Measurements from ENCODE around the gene P3H3. TPM values are rescaled to one million over a fixed set of nuclear protein-coding genes. Genes with fewer than 3 reads are reported as not detected.

The P3H3 gene
- polyA plus RNA-seq, 3 donors from 2014 or later, result not detected

DNA sequence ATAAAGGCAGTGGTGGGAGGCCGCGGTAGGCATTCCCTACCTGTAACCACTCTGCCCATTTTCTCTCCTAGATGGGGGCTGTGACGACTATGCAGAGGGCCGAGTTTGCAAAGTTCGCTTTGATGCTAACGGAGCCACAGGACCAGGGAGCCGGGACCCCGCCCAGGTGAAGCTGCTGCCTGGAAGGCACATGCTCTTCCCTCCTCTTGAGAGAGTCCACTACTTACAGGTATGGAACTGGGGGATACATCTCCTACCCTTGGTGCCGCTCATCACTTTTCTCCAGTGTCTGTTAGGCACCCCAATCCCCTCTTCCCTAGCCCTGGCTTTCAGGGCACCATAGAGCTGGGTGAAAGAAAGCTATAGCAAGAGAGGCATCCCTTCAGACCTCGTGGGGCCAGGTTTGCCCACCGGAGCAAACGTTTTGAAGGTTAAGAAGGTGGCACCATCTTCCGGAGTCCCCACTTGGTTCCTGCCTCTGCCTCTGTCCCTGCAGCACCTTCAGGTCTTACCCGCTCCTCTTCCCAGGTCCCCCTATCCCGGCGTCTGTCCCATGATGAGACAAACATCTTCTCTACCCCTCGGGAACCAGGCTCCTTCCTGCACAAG is 2.0 kb upstream of the P3H3 start:
- Mint-ChIP-seq H3K27ac (no peak overlapping the region), H3K4me1 (peaks cover 13 to 14% of the 10 kb centered on the region in 2 donors)

DNA sequence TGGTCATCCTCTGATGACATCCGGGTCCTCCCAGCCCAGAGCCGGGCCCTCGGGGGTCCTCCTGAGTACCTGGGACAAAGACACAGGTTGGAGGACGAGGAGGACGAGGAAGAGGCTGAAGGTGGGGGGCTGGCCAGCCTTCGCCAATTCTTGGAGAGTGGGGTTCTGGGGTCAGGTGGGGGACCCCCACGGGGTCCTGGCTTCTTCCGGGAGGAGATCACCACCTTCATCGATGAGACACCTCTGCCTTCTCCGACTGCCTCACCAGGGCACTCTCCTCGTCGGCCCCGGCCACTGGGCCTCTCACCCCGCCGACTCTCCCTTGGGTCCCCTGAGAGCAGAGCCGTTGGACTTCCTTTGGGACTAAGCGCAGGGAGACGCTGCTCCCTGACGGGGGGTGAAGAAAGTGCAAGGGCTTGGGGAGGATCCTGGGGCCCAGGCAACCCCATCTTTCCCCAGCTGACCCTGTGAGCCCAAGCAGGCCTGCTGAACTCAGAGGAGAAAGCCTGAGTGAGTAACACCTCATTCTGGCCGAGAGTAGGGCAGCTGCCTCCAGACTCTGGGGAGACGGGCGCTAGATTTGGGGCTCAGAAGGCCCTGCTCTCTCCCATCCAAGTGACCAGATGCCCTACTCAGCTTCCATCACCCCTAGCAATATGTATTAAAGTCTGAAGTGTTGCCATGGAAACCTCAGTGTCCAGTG is 1.3 kb upstream of the P3H3 start:
- Mint-ChIP-seq H3K27me3 (ENCODE audit: low read depth in 3 of 3) (peaks cover 26 to 42% (median 39%) of the 10 kb centered on the region in 3 donors), H3K9me3 (peaks cover 0 to 1% (median 0%) of the 10 kb centered on the region in 6 donors), H3K27ac (no peak overlapping the region), H3K4me3 (peak overlapping the region in 4 of 5 donors; percentile 14 to 54 (median 32)), H3K36me3 (no peaks in the 10 kb centered on the region), H3K4me1 (peaks cover 12 to 13% of the 10 kb centered on the region in 2 donors)
- DNase-seq, result no peak

More for the DNA sequence above, 2.0 kb upstream of the P3H3 start:
- Mint-ChIP-seq H3K9me3 (peaks cover 0 to 1% (median 0%) of the 10 kb centered on the region in 6 donors), H3K27me3 (ENCODE audit: low read depth in 3 of 3) (peaks cover 24 to 41% (median 40%) of the 10 kb centered on the region in 3 donors), H3K36me3 (no peaks in the 10 kb centered on the region), H3K4me3 (no peak overlapping the region)
- no peak for DNase-seq

DNA sequence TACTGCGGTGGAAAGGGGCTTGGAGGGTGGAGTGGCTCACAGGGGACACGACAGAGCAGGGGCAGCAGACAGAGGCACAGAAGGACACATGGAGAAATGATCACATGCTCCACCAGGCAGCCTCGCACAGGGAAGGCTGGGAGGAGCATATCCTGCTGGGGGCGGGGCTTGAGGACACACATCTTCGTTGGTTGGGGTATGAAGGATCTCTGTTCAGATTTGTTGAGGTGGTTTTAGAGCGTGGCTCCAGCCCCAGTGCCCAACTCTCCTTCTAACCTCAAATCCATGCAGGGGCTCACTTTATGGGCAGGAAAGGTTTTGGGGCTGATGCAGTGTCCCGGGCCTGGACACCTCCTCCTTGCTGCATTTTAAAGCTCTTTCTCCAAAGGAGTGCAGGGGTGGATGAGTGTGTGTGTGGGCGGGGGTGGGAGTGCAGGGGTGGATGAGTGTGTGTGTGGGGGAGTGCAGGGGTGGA is 733 bp upstream of the P3H3 start:
- Mint-ChIP-seq H3K4me3 (peak overlapping the region in 4 of 5 donors; percentile 14 to 54 (median 32)), H3K4me1 (peaks cover 12 to 13% of the 10 kb centered on the region in 2 donors), H3K27ac (no peak overlapping the region), H3K27me3 (ENCODE audit: low read depth in 3 of 3) (peaks cover 24 to 42% (median 41%) of the 10 kb centered on the region in 3 donors), H3K9me3 (peaks cover 0 to 1% (median 0%) of the 10 kb centered on the region in 6 donors), H3K36me3 (no peaks in the 10 kb centered on the region)
- DNase-seq, result no peak

GRCh38 chr12:6828781-6829535 is 751 bp downstream of the P3H3 start:
- Mint-ChIP-seq H3K4me1 (peaks cover 12 to 13% of the 10 kb centered on the region in 2 donors), H3K27ac (peak overlapping the region in 3 of 6 donors; percentile 49 to 79 (median 49)), H3K27me3 (ENCODE audit: low read depth in 3 of 3) (peaks cover 20 to 37% (median 32%) of the 10 kb centered on the region in 3 donors), H3K9me3 (peaks cover 0 to 1% (median 0%) of the 10 kb centered on the region in 6 donors), H3K4me3 (peak overlapping the region; percentile 84 to 89 (median 86)), H3K36me3 (no peaks in the 10 kb centered on the region)
- peak; percentile 22 to 30 (median 25) for DNase-seq

- Mint-ChIP-seq H3K27me3 (ENCODE audit: low read depth in 3 of 3) (peaks cover 17 to 34% (median 33%) of the 10 kb centered on the region in 3 donors), H3K36me3 (no peaks in the 10 kb centered on the region), H3K9me3 (peaks cover 0 to 1% (median 0%) of the 10 kb centered on the region in 6 donors), H3K4me1 (peaks cover 12 to 13% of the 10 kb centered on the region in 2 donors), H3K4me3 (peak overlapping the region; percentile 84 to 89 (median 86)), H3K27ac (no peak overlapping the region)
- DNase-seq, result no peak
Observed at GRCh38 chr12:6829536-6830220, 1.5 kb downstream of the P3H3 start.

- H3K4me3 Mint-ChIP-seq, result peak overlapping the region; percentile 48 to 69 (median 59)
- no peak for DNase-seq
- H3K27ac Mint-ChIP-seq, result no peak overlapping the region
- peaks cover 12 to 13% of the 10 kb centered on the region in 2 donors for H3K4me1 Mint-ChIP-seq
- peaks cover 14 to 32% (median 31%) of the 10 kb centered on the region in 3 donors for H3K27me3 Mint-ChIP-seq (ENCODE audit: low read depth in 3 of 3)
- H3K36me3 Mint-ChIP-seq, result no peaks in the 10 kb centered on the region
- peaks cover 0 to 1% (median 0%) of the 10 kb centered on the region in 6 donors for H3K9me3 Mint-ChIP-seq
Observed at GRCh38 chr12:6830286-6830890, 2.2 kb downstream of the P3H3 start.

- peak overlapping the region; percentile 12 to 69 (median 58) for H3K4me3 Mint-ChIP-seq
- no peak for DNase-seq
- no peak overlapping the region for H3K27ac Mint-ChIP-seq
- no peaks in the 10 kb centered on the region for H3K36me3 Mint-ChIP-seq
- H3K4me1 Mint-ChIP-seq, result peaks cover 13 to 15% of the 10 kb centered on the region in 2 donors
- H3K27me3 Mint-ChIP-seq (ENCODE audit: low read depth in 3 of 3), result peaks cover 12 to 26% (median 26%) of the 10 kb centered on the region in 3 donors
- H3K9me3 Mint-ChIP-seq, result peaks cover 0 to 1% (median 0%) of the 10 kb centered on the region in 6 donors
Observed at GRCh38 chr12:6830999-6831398, 2.8 kb downstream of the P3H3 start.

DNA sequence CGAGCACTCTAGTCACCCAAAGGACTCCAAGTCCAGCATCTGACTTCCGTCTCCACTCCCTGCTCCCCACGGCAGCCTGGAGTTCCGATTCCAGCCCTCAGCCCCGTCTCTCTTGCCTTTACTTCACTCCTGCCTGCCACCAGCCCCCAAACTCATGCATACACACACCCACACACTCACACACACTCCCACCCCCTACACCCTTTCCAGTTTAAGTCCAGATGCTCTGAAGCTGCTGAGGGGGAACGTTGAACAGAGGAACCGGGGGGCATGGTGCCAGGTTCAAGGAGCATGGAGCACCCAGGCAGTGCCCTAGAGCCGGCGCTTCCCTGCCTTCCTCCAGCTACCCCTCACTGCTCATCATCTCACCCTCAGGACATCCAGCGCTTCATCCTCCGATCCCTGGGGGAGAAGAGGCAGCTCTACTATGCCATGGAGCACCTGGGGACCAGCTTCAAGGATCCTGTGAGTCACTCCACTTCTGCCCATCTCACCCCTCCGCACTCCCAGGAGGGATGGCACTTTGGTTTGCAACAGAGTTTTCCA is 3.3 kb downstream of the P3H3 start:
- H3K36me3 Mint-ChIP-seq, result no peaks in the 10 kb centered on the region
- H3K27ac Mint-ChIP-seq, result no peak overlapping the region
- peaks cover 0 to 1% (median 0%) of the 10 kb centered on the region in 6 donors for H3K9me3 Mint-ChIP-seq
- no peak overlapping the region for H3K4me3 Mint-ChIP-seq
- no peak for DNase-seq
- H3K27me3 Mint-ChIP-seq (ENCODE audit: low read depth in 3 of 3), result peaks cover 9 to 24% (median 21%) of the 10 kb centered on the region in 3 donors
- peaks cover 13 to 15% of the 10 kb centered on the region in 2 donors for H3K4me1 Mint-ChIP-seq

DNA sequence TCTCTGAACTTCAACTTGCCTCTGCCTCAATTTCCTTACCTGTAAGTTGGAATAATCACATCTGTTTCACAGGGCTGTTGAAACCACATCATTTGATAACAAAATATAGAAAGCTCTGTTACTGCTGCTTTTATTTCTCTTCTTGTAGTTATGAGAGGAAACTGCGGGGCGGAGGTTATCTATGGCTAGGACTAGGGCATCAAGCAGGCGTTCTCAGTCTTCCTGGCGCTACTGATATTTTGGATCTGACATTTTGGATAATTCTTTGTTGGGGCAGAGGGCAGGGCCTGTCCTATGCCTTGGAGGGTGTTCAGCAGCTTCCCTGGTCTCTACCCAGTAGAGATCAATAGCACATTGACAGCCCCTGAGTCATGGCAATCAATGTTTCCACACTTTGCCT is 3.9 kb downstream of the P3H3 start:
- DNase-seq, result no peak
- Mint-ChIP-seq H3K4me1 (peaks cover 13 to 15% of the 10 kb centered on the region in 2 donors), H3K9me3 (peaks cover 0 to 1% (median 0%) of the 10 kb centered on the region in 6 donors), H3K27me3 (ENCODE audit: low read depth in 3 of 3) (peaks cover 9 to 24% (median 17%) of the 10 kb centered on the region in 3 donors), H3K4me3 (no peak overlapping the region), H3K36me3 (no peaks in the 10 kb centered on the region), H3K27ac (no peak overlapping the region)

- Mint-ChIP-seq H3K27ac (no peak overlapping the region), H3K36me3 (no peaks in the 10 kb centered on the region), H3K4me1 (peaks cover 7 to 9% of the 10 kb centered on the region in 2 donors), H3K9me3 (no peaks in the 10 kb centered on the region), H3K4me3 (no peak overlapping the region), H3K27me3 (ENCODE audit: low read depth in 3 of 3) (peaks cover 9 to 17% (median 14%) of the 10 kb centered on the region in 3 donors)
- no peak for DNase-seq
Observed at GRCh38 chr12:6833189-6833890, 5.1 kb downstream of the P3H3 start.

- no peak overlapping the region for H3K27ac Mint-ChIP-seq
- H3K9me3 Mint-ChIP-seq, result no peaks in the 10 kb centered on the region
- peaks cover 7 to 17% (median 9%) of the 10 kb centered on the region in 3 donors for H3K27me3 Mint-ChIP-seq (ENCODE audit: low read depth in 3 of 3)
- H3K36me3 Mint-ChIP-seq, result no peaks in the 10 kb centered on the region
- no peak overlapping the region for H3K4me3 Mint-ChIP-seq
- DNase-seq, result no peak
- H3K4me1 Mint-ChIP-seq, result peaks cover 2 to 5% of the 10 kb centered on the region in 2 donors
Observed at GRCh38 chr12:6834254-6834653, 6.0 kb downstream of the P3H3 start.

GRCh38 chr12:6834873-6835272 is 6.7 kb downstream of the P3H3 start:
- H3K9me3 Mint-ChIP-seq, result no peaks in the 10 kb centered on the region
- peaks cover 4 to 17% (median 7%) of the 10 kb centered on the region in 3 donors for H3K27me3 Mint-ChIP-seq (ENCODE audit: low read depth in 3 of 3)
- DNase-seq, result no peak
- no peak overlapping the region for H3K27ac Mint-ChIP-seq
- peaks cover 0 to 2% of the 10 kb centered on the region in 2 donors for H3K4me1 Mint-ChIP-seq
- no peaks in the 10 kb centered on the region for H3K36me3 Mint-ChIP-seq
- no peak overlapping the region for H3K4me3 Mint-ChIP-seq
